Neural cell (in vitro differentiated cells): ENCODE results near the gene LMO7. TPM values are rescaled to one million over a fixed set of nuclear protein-coding genes. Genes with fewer than 3 reads are reported as not detected.
A peak's percentile ranks its signal among the peaks of the same experiment; 100 is the strongest.

Source experiments
- H2AFZ ChIP-seq: fragments of 200-600, 300-800 bp; sonication (generic), shearing (Covaris generic); 2 replicates; pipeline ENCODE4 v1.6.0; 2014; ENCODE audit warnings: low read depth, mild to moderate bottlenecking, antibody characterized with exemption, low read length, moderate library complexity
- H3F3A ChIP-seq: fragments of 200-600 bp; shearing (Covaris generic); 2 replicates; pipeline ENCODE4 v1.6.1; 2016; ENCODE audit warnings: mild to moderate bottlenecking, moderate library complexity, mixed read lengths, antibody characterized with exemption, low read length; ENCODE audit not compliant: insufficient read depth, poor library complexity, severe bottlenecking
- H3K27ac ChIP-seq: fragments of 200-600, 300-800 bp; sonication (generic), shearing (Covaris generic); 2 replicates; pipeline ENCODE4 v1.5.1; 2014; ENCODE audit warnings: mild to moderate bottlenecking, low read length, moderate library complexity
- H3K27me3 ChIP-seq: fragments of 300-800, 200-600 bp; sonication (generic), shearing (Covaris generic); 2 replicates; pipeline ENCODE4 v1.6.0; 2014; ENCODE audit warnings: mild to moderate bottlenecking, low read depth, low read length, moderate library complexity; ENCODE audit not compliant: insufficient read depth
- H3K36me3 ChIP-seq: fragments of 300-800, 200-600 bp; sonication (generic), shearing (Covaris generic); 2 replicates; pipeline ENCODE4 v1.5.1; 2014; ENCODE audit warnings: mild to moderate bottlenecking, antibody characterized with exemption, low read length, moderate library complexity; ENCODE audit not compliant: insufficient read depth
- H3K4me2 ChIP-seq: fragments of 300-800, 200-600 bp; sonication (generic), shearing (Covaris generic); 2 replicates; pipeline ENCODE4 v1.6.0; 2014; ENCODE audit warnings: mild to moderate bottlenecking, low read length
- H3K4me3 ChIP-seq: fragments of 300-800, 200-600 bp; sonication (generic), shearing (Covaris generic); 2 replicates; pipeline ENCODE4 v1.5.1; 2014; ENCODE audit warnings: mild to moderate bottlenecking, low read length, moderate library complexity
- H3K79me2 ChIP-seq: fragments of 200-600 bp; shearing (Covaris generic); replicated peaks from 2 replicates; pipeline ENCODE4 v1.6.0; 2014; ENCODE audit warnings: mild to moderate bottlenecking, low read length, moderate library complexity; ENCODE audit not compliant: insufficient read depth
- H3K9ac ChIP-seq: fragments of 300-800, 200-600 bp; sonication (generic), shearing (Covaris generic); 2 replicates; pipeline ENCODE4 v1.6.1; 2016; ENCODE audit warnings: mild to moderate bottlenecking, low read length, mixed read lengths
- H3K9me2 ChIP-seq: fragments of 200-600 bp; shearing (Covaris generic); 2 replicates; pipeline ENCODE4 v1.6.1; 2016; ENCODE audit warnings: mild to moderate bottlenecking, low read length, mixed read lengths; ENCODE audit not compliant: insufficient read depth
- H3K9me3 ChIP-seq: fragments of 200-600, 300-800 bp; sonication (generic), shearing (Covaris generic); 2 replicates; pipeline ENCODE4 v1.6.1; 2016; ENCODE audit warnings: mild to moderate bottlenecking, mixed run types, low read length, moderate library complexity, mixed read lengths
- H4K20me1 ChIP-seq: fragments of 200-600 bp; shearing (Covaris generic); 2 replicates; pipeline ENCODE4 v1.6.1; 2016; ENCODE audit warnings: mild to moderate bottlenecking, mixed run types; ENCODE audit not compliant: insufficient read depth
- EP300 ChIP-seq: fragments of 450-650 bp; conservative IDR thresholded peaks from 2 replicates; pipeline ENCODE4 v1.6.1; 2014; ENCODE audit warnings: antibody characterized with exemption, mild to moderate bottlenecking, moderate library complexity; ENCODE audit not compliant: poor library complexity, severe bottlenecking
- EZH2 ChIP-seq: fragments of 200-600, 300-800 bp; shearing (Covaris generic), sonication (generic); IDR thresholded peaks from 2 replicates; pipeline ENCODE4 v1.6.1; 2014; ENCODE audit warnings: antibody characterized with exemption, low read length, borderline replicate concordance, mild to moderate bottlenecking; ENCODE audit not compliant: insufficient read depth, poor library complexity, severe bottlenecking
- MXI1 ChIP-seq: fragments of 450-650 bp; conservative IDR thresholded peaks from 2 replicates; pipeline ENCODE4 v1.6.1; 2014; ENCODE audit warnings: antibody characterized with exemption, mild to moderate bottlenecking; ENCODE audit not compliant: poor library complexity, severe bottlenecking
- POLR2AphosphoS5 ChIP-seq: IDR thresholded peaks from 2 replicates; pipeline ENCODE4 v1.6.1; 2012
- RAD21 ChIP-seq: fragments of 450-650 bp; conservative IDR thresholded peaks from 2 replicates; pipeline ENCODE4 v1.6.1; 2014; ENCODE audit warnings: antibody characterized with exemption, mild to moderate bottlenecking, moderate library complexity
- SMC3 ChIP-seq: fragments of 450-650 bp; conservative IDR thresholded peaks from 2 replicates; pipeline ENCODE4 v1.6.1; 2014; ENCODE audit warnings: antibody characterized with exemption, mild to moderate bottlenecking, moderate library complexity; ENCODE audit not compliant: poor library complexity
- TAF1 ChIP-seq: IDR thresholded peaks from 2 replicates; pipeline ENCODE4 v1.6.1; 2012; ENCODE audit warnings: low read depth
- polyA plus RNA-seq: library from polyadenylated mRNA; depleted of rRNA; stranded (reverse); fragments of >200 nt; gene quantifications from 2 replicates; pipeline ENCODE4 v1.2.3, GENCODE V29; 2014
- TF ChIP-seq, protein P1 (sequence below): fragments of 450-650 bp; IDR thresholded peaks from 2 replicates; pipeline ENCODE4 v1.5.1; 2014; ENCODE audit warnings: antibody characterized with exemption, mild to moderate bottlenecking, moderate library complexity; ENCODE audit not compliant: poor library complexity, severe bottlenecking
- TF ChIP-seq, protein P2 (sequence below): IDR thresholded peaks from 2 replicates; pipeline ENCODE4 v1.6.1; 2012; ENCODE audit warnings: borderline replicate concordance

Gene LMO7
- polyA plus RNA-seq, 1 donor from 2014 or later = 14.2 TPM

DNA sequence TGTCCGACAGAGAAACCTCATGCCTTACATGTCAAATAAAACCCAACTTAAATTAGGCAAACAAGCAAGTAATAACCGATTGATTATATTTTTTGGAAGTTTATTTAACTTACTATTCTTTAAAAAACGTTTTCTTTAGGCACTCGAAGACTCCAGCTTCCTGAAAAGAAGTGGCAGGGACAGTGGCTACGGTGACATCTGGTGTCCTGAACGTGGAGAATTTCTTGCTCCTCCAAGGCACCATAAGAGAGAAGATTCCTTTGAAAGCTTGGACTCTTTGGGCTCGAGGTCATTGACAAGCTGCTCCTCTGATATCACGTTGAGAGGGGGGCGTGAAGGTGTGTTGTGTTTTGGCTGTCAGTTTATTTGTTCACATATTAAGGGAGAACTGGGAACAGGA, 164.4 kb downstream of the LMO7 start:
- H3K4me2 ChIP-seq = no peak overlapping the region
- no peaks in the 10 kb centered on the region for H4K20me1 ChIP-seq
- no peak overlapping the region for H3K27ac ChIP-seq
- no peaks in the 10 kb centered on the region for H3K27me3 ChIP-seq
- H3K79me2 ChIP-seq = no peaks in the 10 kb centered on the region
- H3K4me3 ChIP-seq = no peak overlapping the region
- no peak for TF ChIP-seq EP300
- TF ChIP-seq, protein P1, sequence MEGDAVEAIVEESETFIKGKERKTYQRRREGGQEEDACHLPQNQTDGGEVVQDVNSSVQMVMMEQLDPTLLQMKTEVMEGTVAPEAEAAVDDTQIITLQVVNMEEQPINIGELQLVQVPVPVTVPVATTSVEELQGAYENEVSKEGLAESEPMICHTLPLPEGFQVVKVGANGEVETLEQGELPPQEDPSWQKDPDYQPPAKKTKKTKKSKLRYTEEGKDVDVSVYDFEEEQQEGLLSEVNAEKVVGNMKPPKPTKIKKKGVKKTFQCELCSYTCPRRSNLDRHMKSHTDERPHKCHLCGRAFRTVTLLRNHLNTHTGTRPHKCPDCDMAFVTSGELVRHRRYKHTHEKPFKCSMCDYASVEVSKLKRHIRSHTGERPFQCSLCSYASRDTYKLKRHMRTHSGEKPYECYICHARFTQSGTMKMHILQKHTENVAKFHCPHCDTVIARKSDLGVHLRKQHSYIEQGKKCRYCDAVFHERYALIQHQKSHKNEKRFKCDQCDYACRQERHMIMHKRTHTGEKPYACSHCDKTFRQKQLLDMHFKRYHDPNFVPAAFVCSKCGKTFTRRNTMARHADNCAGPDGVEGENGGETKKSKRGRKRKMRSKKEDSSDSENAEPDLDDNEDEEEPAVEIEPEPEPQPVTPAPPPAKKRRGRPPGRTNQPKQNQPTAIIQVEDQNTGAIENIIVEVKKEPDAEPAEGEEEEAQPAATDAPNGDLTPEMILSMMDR = no peak
- no peak for TF ChIP-seq EZH2
- no peak for TF ChIP-seq TAF1
- TF ChIP-seq MXI1 = no peak
- no peak for TF ChIP-seq SMC3
- no peak for TF ChIP-seq POLR2AphosphoS5
- TF ChIP-seq RAD21 = no peak
- TF ChIP-seq, protein P2, sequence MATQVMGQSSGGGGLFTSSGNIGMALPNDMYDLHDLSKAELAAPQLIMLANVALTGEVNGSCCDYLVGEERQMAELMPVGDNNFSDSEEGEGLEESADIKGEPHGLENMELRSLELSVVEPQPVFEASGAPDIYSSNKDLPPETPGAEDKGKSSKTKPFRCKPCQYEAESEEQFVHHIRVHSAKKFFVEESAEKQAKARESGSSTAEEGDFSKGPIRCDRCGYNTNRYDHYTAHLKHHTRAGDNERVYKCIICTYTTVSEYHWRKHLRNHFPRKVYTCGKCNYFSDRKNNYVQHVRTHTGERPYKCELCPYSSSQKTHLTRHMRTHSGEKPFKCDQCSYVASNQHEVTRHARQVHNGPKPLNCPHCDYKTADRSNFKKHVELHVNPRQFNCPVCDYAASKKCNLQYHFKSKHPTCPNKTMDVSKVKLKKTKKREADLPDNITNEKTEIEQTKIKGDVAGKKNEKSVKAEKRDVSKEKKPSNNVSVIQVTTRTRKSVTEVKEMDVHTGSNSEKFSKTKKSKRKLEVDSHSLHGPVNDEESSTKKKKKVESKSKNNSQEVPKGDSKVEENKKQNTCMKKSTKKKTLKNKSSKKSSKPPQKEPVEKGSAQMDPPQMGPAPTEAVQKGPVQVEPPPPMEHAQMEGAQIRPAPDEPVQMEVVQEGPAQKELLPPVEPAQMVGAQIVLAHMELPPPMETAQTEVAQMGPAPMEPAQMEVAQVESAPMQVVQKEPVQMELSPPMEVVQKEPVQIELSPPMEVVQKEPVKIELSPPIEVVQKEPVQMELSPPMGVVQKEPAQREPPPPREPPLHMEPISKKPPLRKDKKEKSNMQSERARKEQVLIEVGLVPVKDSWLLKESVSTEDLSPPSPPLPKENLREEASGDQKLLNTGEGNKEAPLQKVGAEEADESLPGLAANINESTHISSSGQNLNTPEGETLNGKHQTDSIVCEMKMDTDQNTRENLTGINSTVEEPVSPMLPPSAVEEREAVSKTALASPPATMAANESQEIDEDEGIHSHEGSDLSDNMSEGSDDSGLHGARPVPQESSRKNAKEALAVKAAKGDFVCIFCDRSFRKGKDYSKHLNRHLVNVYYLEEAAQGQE = no peak
- H3K9me3 ChIP-seq = no peaks in the 10 kb centered on the region
- no peak overlapping the region for H3K9ac ChIP-seq
- H3K9me2 ChIP-seq = no peaks in the 10 kb centered on the region
- no peaks in the 10 kb centered on the region for H3K36me3 ChIP-seq
- no peaks in the 10 kb centered on the region for H3F3A ChIP-seq
- no peak overlapping the region for H2AFZ ChIP-seq

DNA sequence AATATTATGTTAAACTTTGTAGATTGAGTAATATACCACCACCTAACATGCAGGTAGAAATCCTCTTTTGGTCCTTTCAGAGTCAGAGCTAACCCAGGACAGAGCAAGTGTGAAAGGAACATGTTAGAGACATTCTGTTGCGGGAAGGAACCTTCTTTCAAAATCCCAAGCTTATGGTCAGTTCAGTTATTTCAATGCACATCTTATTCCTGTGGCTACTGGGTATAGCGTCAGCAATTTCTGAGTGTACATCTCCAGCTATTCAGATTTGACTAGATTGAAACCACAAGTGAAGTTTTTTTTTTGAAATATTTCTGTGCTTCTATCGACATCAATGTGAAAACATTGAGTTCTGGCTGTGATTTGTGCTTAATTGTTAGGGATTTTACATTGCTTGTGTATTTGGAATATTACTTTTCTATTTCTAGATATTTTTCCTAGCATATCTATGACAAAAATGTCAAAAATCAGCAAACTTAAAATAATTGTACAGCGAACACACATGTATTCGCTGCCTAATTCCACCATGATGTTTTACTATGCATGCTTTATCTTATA, 165.3 kb downstream of the LMO7 start:
- H3K79me2 ChIP-seq = no peaks in the 10 kb centered on the region

More for the DNA sequence above, 165.3 kb downstream of the LMO7 start:
- Histone ChIP-seq H3K9ac (no peak overlapping the region), H3K36me3 (no peaks in the 10 kb centered on the region), H3K27me3 (no peaks in the 10 kb centered on the region), H2AFZ (no peak overlapping the region), H3K27ac (peak overlapping the region; percentile 18), H3K4me3 (no peak overlapping the region), H4K20me1 (no peaks in the 10 kb centered on the region), H3K9me2 (no peaks in the 10 kb centered on the region), H3F3A (no peaks in the 10 kb centered on the region), H3K4me2 (no peak overlapping the region), H3K9me3 (no peaks in the 10 kb centered on the region)
- TF ChIP-seq EP300 (no peak), TAF1 (no peak), RAD21 (no peak), SMC3 (no peak), MXI1 (no peak), EZH2 (no peak), POLR2AphosphoS5 (no peak)
- TF ChIP-seq, protein P1 = no peak
- TF ChIP-seq, protein P2 = no peak
